Panc1 (cell line): ENCODE data around the gene HNRNPF. TPM values are rescaled to one million over a fixed set of nuclear protein-coding genes. Genes with fewer than 3 reads are reported as not detected.
A peak's percentile ranks its signal among the peaks of the same experiment; 100 is the strongest.
"Not testable (repeated sequence)": the region's sequence is repeated elsewhere in the genome, so short reads cannot be mapped to it uniquely, and the experiment has no call there.

Experiments
- ATAC-seq: fragments of 200-7000 bp; cut with Tn5 transposase; 2 replicates; pipeline ENCODE4 v1.9.1; 2020; ENCODE audit warnings: mild to moderate bottlenecking, moderate library complexity
- Bru-seq: library from RNA; stranded (reverse); fragments of 400-500 nt; gene quantifications from one replicate; lab custom pipeline; 2021; lab: Mats Ljungman, UMichigan
- BruChase-seq, 2 experiments: library from RNA; stranded (reverse); fragments of 400-500 nt; gene quantifications; one replicate each; lab custom pipeline; 2021; lab: Mats Ljungman, UMichigan
- BruUV-seq: library from RNA; stranded (reverse); fragments of 400-500 nt; replicated peaks from 2 replicates; lab custom pipeline; 2021; lab: Mats Ljungman, UMichigan
- CTCF ChIA-PET: fragments of 300-600 bp; sonication (Branson Sonifier 250); formaldehyde crosslinking; loops from one replicate; lab custom pipeline; 2022; ENCODE audit warnings: antibody characterized with exemption; lab: Charles Lee
- POLR2A ChIA-PET: fragments of 300-600 bp; sonication (Branson Sonifier 250); formaldehyde crosslinking; loops from one replicate; lab custom pipeline; 2022; ENCODE audit warnings: antibody characterized with exemption; lab: Charles Lee
- DNase-seq: peaks from one replicate; pipeline ENCODE4 v3.0.0-alpha.2; 2010; ENCODE audit warnings: low read depth, low spot score
- H3K27ac ChIP-seq: 2 replicates; pipeline ENCODE4 v1.5.1; 2011; ENCODE audit warnings: mild to moderate bottlenecking, low read length, inconsistent platforms
- H3K27me3 ChIP-seq: fragments of 200-500 bp; sonication (Bioruptor generic); 2 replicates; pipeline ENCODE4 v1.6.0; 2014; ENCODE audit warnings: low read length, inconsistent platforms; ENCODE audit not compliant: control insufficient read depth, insufficient read depth
- H3K36me3 ChIP-seq: fragments of 200-500 bp; sonication (Bioruptor generic); 2 replicates; pipeline ENCODE4 v1.5.1; 2014; ENCODE audit warnings: inconsistent platforms, mild to moderate bottlenecking, low read length, moderate library complexity; ENCODE audit not compliant: control insufficient read depth, insufficient read depth
- H3K4me1 ChIP-seq: 2 replicates; pipeline ENCODE4 v1.5.1; 2011; ENCODE audit warnings: inconsistent platforms, mild to moderate bottlenecking, low read length, moderate library complexity; ENCODE audit not compliant: control insufficient read depth, insufficient read depth
- H3K4me3 ChIP-seq, 2 experiments: 2 replicates each; pipeline ENCODE4 v1.5.1; 2011 to 2012; ENCODE audit warnings: low read depth in 2 of 2, low read length in 2 of 2, mild to moderate bottlenecking in 2 of 2, inconsistent platforms in 1 of 2, moderate library complexity in 1 of 2
- H3K9me3 ChIP-seq: fragments of 200-500 bp; sonication (Bioruptor generic); 2 replicates; pipeline ENCODE4 v1.5.1; 2014; ENCODE audit warnings: low read depth, mild to moderate bottlenecking, inconsistent platforms, low read length, moderate library complexity; ENCODE audit not compliant: control insufficient read depth, insufficient read depth
- POLR2AphosphoS5 ChIP-seq: IDR thresholded peaks from 2 replicates; pipeline ENCODE4 v1.6.1; 2012; ENCODE audit warnings: mild to moderate bottlenecking, low read depth, low read length, moderate library complexity
- SIN3A ChIP-seq: IDR thresholded peaks from 2 replicates; pipeline ENCODE4 v1.6.1; 2012; ENCODE audit warnings: low read depth, mild to moderate bottlenecking, low read length, moderate library complexity, borderline replicate concordance; ENCODE audit not compliant: insufficient read depth
- TCF7L2 ChIP-seq: IDR thresholded peaks from 2 replicates; pipeline ENCODE4 v1.6.1; 2011; ENCODE audit warnings: mild to moderate bottlenecking, low read depth, low read length, inconsistent platforms
- in situ Hi-C: cut with HindIII; loops from 2 replicates; pipeline ENCODE4 v1.10.0; 2016; ENCODE audit warnings: low sequenced_read_pairs, low pct_unique_long_range_greater_than_20kb
- intact Hi-C: fragments of 100-400 bp; cut with micrococcal nuclease; formaldehyde crosslinking; loops from one replicate; pipeline ENCODE4 v1.10.0; 2022; ENCODE audit not compliant: unreplicated experiment
- long read RNA-seq: library from polyadenylated mRNA; unstranded; transcript quantifications from one replicate; pipeline ENCODE4 v2.0.0, GENCODE V29; 2021; ENCODE audit not compliant: unreplicated experiment
- polyA plus RNA-seq: library from polyadenylated mRNA; unstranded; fragments of >200 nt; gene quantifications from one replicate; pipeline ENCODE4 v1.2.1, GENCODE V29; 2012; ENCODE audit warnings: missing spikeins; ENCODE audit not compliant: insufficient read length
- total RNA-seq: library from RNA; stranded (reverse); gene quantifications from one replicate; pipeline ENCODE4 v1.2.1, GENCODE V29; 2021; ENCODE audit not compliant: unreplicated experiment
- TF ChIP-seq, protein P1 (sequence below), 2 experiments: IDR thresholded peaks; 2 replicates each; pipeline ENCODE4 v1.6.1; 2011 to 2012; ENCODE audit warnings: low read depth in 2 of 2, control low read depth in 1 of 2, low read length in 1 of 2, mild to moderate bottlenecking in 1 of 2, moderate library complexity in 1 of 2; ENCODE audit not compliant: insufficient read depth in 1 of 2
- TF ChIP-seq, protein P2 (sequence below): fragments of 450-650 bp; IDR thresholded peaks from 2 replicates; pipeline ENCODE4 v1.5.1; 2017; ENCODE audit warnings: mild to moderate bottlenecking

Gene HNRNPF, protein sequence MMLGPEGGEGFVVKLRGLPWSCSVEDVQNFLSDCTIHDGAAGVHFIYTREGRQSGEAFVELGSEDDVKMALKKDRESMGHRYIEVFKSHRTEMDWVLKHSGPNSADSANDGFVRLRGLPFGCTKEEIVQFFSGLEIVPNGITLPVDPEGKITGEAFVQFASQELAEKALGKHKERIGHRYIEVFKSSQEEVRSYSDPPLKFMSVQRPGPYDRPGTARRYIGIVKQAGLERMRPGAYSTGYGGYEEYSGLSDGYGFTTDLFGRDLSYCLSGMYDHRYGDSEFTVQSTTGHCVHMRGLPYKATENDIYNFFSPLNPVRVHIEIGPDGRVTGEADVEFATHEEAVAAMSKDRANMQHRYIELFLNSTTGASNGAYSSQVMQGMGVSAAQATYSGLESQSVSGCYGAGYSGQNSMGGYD
- total RNA-seq (466 TPM), Bru-seq, nascent RNA (percentile 99 among the genes with signal in this experiment), BruChase-seq, experiment 1, labeled RNA remaining after a 2-hour chase (percentile 99 among the genes with signal in this experiment), BruChase-seq, experiment 2, labeled RNA remaining after a 6-hour chase (percentile 99 among the genes with signal in this experiment)
- 374 TPM for polyA plus RNA-seq
- long read RNA-seq, transcript HNRNPF-207 (4 exons, 2,676 nt), result minor isoform, 97 of 1,282 reads
- long read RNA-seq, transcript HNRNPF-203 (4 exons, 2,617 nt), result minor isoform, 142 of 1,282 reads
- long read RNA-seq, transcript HNRNPF-202 (4 exons, 2,670 nt), result minor isoform, 102 of 1,282 reads
- long read RNA-seq, transcript HNRNPF-204 (3 exons, 2,755 nt), result major isoform, 285 of 1,282 reads
- long read RNA-seq, partial matches to known transcripts, result 5 of 1,282 reads
- long read RNA-seq, other reads (novel, unspliced or antisense), result 621 of 1,282 reads

DNA sequence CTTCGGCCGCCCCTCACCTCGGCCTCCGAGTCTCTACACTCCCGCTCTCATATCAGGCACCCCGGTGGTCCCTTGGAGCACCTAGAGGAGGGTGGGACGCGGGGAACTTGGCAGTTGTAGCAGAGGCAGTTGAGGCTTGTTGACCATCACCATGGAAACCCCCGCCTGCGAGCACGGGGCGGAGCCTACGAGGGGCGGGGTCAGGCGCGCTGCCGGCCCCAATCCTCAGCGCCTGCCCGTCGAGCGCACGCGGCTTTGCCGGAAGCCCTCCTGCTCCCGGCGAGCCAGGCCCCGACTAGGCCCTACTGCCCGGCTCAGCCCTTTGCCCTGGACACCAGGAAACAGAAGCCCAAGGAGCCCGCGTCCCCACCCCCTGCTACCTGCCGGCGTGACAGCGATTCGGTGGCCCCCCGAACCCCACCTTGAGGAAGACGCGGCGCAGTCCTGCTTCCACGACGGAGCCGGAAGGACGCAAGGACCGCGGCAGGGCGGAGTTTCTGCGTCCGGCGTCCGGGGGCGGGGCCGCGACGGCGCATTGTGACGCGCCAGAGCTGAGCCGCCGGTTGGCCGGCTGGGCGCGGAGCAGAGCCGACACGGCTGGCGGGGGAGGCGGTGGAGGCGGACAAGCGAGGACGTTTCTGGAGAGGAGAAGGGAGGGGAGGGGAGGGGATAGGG lies at the start of gene HNRNPF:
Gene HNRNPF, minus strand, starts transcription at position 477 of the 675 bp plus-strand sequence. CDS start 21,302 bp downstream, outside the sequence.
- peak; percentile 85 for ATAC-seq
- H3K36me3 ChIP-seq, result peaks cover 9% of the 10 kb centered on the region
- intact Hi-C loops, result no loop called here
- TF ChIP-seq SIN3A (peak; percentile 15; the same call in 1 of the 2 replicates), POLR2AphosphoS5 (peak; percentile 93), TCF7L2 (no peak)
- TF ChIP-seq, protein P1, sequence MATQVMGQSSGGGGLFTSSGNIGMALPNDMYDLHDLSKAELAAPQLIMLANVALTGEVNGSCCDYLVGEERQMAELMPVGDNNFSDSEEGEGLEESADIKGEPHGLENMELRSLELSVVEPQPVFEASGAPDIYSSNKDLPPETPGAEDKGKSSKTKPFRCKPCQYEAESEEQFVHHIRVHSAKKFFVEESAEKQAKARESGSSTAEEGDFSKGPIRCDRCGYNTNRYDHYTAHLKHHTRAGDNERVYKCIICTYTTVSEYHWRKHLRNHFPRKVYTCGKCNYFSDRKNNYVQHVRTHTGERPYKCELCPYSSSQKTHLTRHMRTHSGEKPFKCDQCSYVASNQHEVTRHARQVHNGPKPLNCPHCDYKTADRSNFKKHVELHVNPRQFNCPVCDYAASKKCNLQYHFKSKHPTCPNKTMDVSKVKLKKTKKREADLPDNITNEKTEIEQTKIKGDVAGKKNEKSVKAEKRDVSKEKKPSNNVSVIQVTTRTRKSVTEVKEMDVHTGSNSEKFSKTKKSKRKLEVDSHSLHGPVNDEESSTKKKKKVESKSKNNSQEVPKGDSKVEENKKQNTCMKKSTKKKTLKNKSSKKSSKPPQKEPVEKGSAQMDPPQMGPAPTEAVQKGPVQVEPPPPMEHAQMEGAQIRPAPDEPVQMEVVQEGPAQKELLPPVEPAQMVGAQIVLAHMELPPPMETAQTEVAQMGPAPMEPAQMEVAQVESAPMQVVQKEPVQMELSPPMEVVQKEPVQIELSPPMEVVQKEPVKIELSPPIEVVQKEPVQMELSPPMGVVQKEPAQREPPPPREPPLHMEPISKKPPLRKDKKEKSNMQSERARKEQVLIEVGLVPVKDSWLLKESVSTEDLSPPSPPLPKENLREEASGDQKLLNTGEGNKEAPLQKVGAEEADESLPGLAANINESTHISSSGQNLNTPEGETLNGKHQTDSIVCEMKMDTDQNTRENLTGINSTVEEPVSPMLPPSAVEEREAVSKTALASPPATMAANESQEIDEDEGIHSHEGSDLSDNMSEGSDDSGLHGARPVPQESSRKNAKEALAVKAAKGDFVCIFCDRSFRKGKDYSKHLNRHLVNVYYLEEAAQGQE (IDR thresholded peaks at IDR 0.05; ENCODE audit: insufficient read depth in 1 of 2, low read depth in 2 of 2, low read length in 1 of 2), result no peak
- TF ChIP-seq, protein P2, sequence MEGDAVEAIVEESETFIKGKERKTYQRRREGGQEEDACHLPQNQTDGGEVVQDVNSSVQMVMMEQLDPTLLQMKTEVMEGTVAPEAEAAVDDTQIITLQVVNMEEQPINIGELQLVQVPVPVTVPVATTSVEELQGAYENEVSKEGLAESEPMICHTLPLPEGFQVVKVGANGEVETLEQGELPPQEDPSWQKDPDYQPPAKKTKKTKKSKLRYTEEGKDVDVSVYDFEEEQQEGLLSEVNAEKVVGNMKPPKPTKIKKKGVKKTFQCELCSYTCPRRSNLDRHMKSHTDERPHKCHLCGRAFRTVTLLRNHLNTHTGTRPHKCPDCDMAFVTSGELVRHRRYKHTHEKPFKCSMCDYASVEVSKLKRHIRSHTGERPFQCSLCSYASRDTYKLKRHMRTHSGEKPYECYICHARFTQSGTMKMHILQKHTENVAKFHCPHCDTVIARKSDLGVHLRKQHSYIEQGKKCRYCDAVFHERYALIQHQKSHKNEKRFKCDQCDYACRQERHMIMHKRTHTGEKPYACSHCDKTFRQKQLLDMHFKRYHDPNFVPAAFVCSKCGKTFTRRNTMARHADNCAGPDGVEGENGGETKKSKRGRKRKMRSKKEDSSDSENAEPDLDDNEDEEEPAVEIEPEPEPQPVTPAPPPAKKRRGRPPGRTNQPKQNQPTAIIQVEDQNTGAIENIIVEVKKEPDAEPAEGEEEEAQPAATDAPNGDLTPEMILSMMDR, result no peak
- H3K27me3 ChIP-seq, result no peaks in the 10 kb centered on the region
- no peaks in the 10 kb centered on the region for H3K9me3 ChIP-seq
- peak within 1 kb of the TSS; percentile 93 for H3K27ac ChIP-seq
- no TSS peak for BruUV-seq
- in situ Hi-C loops, result no loop called here
- POLR2A ChIA-PET, result interaction anchor here (0.6 to 0.7 kb wide), 5 partner anchors 20 to 36 kb away, joined by 3 to 15 read pairs (median 4); no protein-coding TSS in a partner anchor
- CTCF ChIA-PET, result interaction anchor here (0.6 kb wide), 1 partner anchor 117 kb away, joined by 7 read pairs; no protein-coding TSS in a partner anchor
- H3K4me3 ChIP-seq, result peak within 1 kb of the TSS; percentile 68 to 96
- H3K4me1 ChIP-seq, result peaks cover 9% of the 10 kb centered on the region
- DNase-seq, result peak; percentile 73

DNA sequence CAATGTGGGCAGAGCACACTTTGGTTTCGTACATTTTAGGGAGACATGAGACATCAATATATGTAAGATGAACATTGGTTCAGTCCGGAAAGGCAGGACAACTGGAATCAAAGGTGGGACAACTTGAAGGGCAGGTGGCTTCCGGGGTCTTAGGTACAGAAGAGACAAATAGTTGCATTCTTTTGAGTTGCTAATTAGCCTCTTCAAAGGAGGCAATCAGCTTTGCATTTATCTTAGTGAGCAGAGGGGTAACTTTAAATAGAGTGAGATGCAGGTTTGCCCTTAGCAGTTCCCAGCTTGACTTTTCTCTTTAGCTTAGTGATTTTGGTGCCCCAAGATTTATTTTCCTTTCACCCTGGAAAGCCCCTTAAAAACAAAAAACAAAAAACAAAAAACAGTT lies 49.2 kb upstream of the HNRNPF start:
- ATAC-seq (no peak), DNase-seq (no peak)
- ChIA-PET POLR2A (interaction anchor here (0.7 kb wide), 1 partner anchor 112 kb away, joined by 3 read pairs; no protein-coding TSS in a partner anchor), CTCF (no interaction called here)
- Histone ChIP-seq H3K36me3 (no peaks in the 10 kb centered on the region), H3K4me3 (no peak overlapping the region), H3K9me3 (no peaks in the 10 kb centered on the region), H3K27me3 (no peaks in the 10 kb centered on the region), H3K27ac (peak overlapping the region; percentile 20; the same call in 1 of the 2 replicates), H3K4me1 (peaks cover 18% of the 10 kb centered on the region)
- no peak for TF ChIP-seq SIN3A
- TF ChIP-seq, protein P2, result no peak
- in situ Hi-C loops (no loop called here), intact Hi-C loops (no loop called here)
- no TSS peak for BruUV-seq

- peak overlapping the region; percentile 97 for H3K27ac ChIP-seq
- CTCF ChIA-PET, result not testable (repeated sequence)
- POLR2A ChIA-PET, result interaction anchor here (0.6 kb wide), 1 partner anchor 151 kb away, joined by 6 read pairs; no protein-coding TSS in a partner anchor
Measured at GRCh38 chr10:43456561-43456960, 47.6 kb upstream of the HNRNPF start.

More at GRCh38 chr10:43456561-43456960, 47.6 kb upstream of the HNRNPF start:
- H3K9me3 ChIP-seq, intact Hi-C loops, H3K27me3 ChIP-seq, DNase-seq, BruUV-seq, ATAC-seq, in situ Hi-C loops, H3K36me3 ChIP-seq: not testable (repeated sequence)
- peaks cover 19% of the 10 kb centered on the region for H3K4me1 ChIP-seq
- H3K4me3 ChIP-seq, result peak overlapping the region in 1 of 2 experiments; percentile 56; a peak in 2 of 4 replicates
